ENCODE data around the gene HMGCS1. TPM values are rescaled to one million over a fixed set of nuclear protein-coding genes. Genes with fewer than 3 reads are reported as not detected.

HMGCS1 gene
- total and polyA plus RNA-seq, 2 of the 13 experiments (the other 11 are each of a cell fraction or from before 2014, with no cell fraction given) = 56.8 to 318 TPM

DNA sequence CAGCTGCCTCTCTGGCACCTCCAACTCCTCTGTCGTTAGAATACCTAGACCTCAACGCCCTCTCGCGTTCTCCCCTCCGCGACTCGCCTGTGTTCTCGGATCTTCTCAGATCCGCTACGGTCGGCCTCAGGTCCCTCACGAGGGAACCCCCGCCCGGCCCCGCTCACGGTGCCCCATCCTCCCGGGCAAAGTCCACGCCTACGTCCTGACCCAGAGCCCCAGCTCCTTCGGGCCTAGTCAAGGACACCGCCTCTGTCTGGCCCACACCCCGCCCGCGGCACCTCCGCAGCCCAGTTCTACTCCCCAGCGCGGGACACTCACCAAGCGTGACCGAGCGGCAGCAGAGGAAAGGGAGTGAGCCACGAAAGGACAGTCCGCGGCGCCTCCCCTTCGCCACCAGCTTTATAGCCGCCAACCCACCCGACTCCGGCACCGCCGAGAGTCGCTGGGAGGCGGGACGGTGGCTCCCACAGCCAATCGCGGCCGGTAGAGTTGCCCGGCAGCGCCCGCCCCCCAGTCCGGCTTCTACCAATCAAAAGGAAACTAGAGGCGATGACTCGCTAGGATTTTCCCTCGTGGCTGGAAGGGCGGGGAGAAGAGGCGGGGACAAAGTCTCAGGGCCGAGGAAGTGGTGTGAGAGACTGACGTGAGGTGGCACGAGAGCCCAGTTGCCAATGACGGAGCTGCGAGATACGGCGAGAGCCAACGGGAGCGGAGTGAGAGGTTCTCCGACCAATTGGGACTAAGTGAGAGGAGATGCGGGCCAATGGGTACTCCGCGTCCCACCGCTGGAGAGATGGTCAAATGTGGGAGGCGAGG, at the start of gene HMGCS1 (continued):
- TF ChIP-seq, protein P1, sequence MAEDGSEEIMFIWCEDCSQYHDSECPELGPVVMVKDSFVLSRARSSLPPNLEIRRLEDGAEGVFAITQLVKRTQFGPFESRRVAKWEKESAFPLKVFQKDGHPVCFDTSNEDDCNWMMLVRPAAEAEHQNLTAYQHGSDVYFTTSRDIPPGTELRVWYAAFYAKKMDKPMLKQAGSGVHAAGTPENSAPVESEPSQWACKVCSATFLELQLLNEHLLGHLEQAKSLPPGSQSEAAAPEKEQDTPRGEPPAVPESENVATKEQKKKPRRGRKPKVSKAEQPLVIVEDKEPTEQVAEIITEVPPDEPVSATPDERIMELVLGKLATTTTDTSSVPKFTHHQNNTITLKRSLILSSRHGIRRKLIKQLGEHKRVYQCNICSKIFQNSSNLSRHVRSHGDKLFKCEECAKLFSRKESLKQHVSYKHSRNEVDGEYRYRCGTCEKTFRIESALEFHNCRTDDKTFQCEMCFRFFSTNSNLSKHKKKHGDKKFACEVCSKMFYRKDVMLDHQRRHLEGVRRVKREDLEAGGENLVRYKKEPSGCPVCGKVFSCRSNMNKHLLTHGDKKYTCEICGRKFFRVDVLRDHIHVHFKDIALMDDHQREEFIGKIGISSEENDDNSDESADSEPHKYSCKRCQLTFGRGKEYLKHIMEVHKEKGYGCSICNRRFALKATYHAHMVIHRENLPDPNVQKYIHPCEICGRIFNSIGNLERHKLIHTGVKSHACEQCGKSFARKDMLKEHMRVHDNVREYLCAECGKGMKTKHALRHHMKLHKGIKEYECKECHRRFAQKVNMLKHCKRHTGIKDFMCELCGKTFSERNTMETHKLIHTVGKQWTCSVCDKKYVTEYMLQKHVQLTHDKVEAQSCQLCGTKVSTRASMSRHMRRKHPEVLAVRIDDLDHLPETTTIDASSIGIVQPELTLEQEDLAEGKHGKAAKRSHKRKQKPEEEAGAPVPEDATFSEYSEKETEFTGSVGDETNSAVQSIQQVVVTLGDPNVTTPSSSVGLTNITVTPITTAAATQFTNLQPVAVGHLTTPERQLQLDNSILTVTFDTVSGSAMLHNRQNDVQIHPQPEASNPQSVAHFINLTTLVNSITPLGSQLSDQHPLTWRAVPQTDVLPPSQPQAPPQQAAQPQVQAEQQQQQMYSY (CRISPR knock-in tag; IDR thresholded peaks at IDR 0.05) = no peak
- no peak; the same call in 1 of the 2 replicates for TF ChIP-seq RELA (CRISPR knock-in tag; IDR thresholded peaks at IDR 0.05)
- TF ChIP-seq, protein P2, sequence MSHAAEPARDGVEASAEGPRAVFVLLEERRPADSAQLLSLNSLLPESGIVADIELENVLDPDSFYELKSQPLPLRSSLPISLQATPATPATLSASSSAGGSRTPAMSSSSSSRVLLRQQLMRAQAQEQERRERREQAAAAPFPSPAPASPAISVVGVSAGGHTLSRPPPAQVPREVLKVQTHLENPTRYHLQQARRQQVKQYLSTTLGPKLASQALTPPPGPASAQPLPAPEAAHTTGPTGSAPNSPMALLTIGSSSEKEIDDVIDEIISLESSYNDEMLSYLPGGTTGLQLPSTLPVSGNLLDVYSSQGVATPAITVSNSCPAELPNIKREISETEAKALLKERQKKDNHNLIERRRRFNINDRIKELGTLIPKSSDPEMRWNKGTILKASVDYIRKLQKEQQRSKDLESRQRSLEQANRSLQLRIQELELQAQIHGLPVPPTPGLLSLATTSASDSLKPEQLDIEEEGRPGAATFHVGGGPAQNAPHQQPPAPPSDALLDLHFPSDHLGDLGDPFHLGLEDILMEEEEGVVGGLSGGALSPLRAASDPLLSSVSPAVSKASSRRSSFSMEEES (CRISPR knock-in tag; IDR thresholded peaks at IDR 0.05) = peak; percentile 40; the same call in 1 of the 2 replicates
- TF ChIP-seq ZNF207 (IDR thresholded peaks at IDR 0.05; ENCODE audit: borderline replicate concordance) = peak; percentile 26; the same call in 1 of the 2 replicates
- TF ChIP-seq, protein P3, sequence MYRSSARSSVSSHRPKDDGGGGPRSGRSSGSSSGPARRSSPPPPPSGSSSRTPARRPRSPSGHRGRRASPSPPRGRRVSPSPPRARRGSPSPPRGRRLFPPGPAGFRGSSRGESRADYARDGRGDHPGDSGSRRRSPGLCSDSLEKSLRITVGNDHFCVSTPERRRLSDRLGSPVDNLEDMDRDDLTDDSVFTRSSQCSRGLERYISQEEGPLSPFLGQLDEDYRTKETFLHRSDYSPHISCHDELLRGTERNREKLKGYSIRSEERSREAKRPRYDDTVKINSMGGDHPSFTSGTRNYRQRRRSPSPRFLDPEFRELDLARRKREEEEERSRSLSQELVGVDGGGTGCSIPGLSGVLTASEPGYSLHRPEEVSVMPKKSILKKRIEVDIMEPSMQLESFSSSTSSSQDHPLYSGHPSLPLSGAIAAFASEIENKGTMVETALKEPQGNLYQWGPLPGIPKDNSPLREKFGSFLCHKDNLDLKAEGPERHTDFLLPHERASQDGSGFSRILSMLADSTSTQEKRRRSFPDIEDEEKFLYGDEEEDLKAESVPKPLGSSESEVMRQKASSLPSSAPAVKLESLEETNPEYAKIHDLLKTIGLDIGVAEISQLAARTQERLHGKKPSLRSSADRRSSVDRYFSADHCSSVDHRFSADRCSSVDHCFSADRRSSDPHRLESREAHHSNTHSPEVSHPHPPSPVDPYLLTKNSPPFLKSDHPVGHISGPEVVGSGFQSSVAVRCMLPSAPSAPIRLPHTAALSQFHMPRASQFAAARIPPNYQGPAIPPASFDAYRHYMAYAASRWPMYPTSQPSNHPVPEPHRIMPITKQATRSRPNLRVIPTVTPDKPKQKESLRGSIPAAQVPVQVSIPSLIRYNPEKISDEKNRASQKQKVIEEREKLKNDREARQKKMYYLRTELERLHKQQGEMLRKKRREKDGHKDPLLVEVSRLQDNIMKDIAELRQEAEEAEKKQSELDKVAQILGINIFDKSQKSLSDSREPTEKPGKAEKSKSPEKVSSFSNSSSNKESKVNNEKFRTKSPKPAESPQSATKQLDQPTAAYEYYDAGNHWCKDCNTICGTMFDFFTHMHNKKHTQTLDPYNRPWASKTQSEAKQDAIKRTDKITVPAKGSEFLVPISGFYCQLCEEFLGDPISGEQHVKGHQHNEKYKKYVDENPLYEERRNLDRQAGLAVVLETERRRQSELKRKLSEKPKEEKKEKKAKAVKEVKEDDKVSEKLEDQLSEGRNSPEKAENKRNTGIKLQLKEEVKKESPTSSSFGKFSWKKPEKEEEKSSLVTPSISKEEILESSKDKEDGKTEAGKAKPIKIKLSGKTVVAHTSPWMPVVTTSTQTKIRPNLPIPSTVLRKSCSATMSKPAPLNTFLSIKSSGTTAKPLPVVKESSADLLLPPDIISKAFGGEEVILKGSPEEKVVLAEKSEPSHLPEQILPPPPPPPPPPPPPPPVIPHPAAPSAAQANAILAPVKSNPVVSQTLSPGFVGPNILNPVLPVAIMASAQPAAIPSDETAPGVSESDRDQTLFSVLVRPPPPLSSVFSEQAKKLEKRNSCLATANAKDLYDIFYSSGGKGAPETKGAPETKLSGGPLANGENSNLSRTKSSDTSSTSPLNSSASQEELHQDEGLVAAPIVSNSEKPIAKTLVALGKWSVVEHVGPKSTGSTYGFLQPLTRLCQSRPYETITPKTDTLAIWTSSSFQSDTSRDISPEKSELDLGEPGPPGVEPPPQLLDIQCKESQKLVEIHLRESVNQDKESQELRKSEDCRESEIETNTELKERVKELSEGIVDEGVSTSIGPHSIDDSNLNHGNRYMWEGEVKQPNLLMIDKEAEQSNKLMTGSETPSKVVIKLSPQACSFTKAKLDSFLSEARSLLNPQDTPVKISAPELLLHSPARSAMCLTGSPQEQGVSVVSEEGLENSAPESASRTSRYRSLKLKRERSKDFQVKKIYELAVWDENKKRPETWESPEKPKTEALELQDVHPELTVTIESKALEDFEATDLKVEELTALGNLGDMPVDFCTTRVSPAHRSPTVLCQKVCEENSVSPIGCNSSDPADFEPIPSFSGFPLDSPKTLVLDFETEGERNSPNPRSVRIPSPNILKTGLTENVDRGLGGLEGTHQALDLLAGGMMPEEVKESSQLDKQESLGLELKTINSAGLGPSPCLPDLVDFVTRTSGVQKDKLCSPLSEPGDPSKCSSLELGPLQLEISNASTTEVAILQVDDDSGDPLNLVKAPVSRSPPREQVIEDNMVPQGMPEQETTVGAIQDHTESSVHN (CRISPR knock-in tag; IDR thresholded peaks at IDR 0.05) = no peak
- TF ChIP-seq, protein P4, sequence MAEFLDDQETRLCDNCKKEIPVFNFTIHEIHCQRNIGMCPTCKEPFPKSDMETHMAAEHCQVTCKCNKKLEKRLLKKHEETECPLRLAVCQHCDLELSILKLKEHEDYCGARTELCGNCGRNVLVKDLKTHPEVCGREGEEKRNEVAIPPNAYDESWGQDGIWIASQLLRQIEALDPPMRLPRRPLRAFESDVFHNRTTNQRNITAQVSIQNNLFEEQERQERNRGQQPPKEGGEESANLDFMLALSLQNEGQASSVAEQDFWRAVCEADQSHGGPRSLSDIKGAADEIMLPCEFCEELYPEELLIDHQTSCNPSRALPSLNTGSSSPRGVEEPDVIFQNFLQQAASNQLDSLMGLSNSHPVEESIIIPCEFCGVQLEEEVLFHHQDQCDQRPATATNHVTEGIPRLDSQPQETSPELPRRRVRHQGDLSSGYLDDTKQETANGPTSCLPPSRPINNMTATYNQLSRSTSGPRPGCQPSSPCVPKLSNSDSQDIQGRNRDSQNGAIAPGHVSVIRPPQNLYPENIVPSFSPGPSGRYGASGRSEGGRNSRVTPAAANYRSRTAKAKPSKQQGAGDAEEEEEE (CRISPR knock-in tag; IDR thresholded peaks at IDR 0.05; ENCODE audit: borderline replicate concordance) = no peak
